ENCODE results near the gene NFE2L2. TPM values are rescaled to one million over a fixed set of nuclear protein-coding genes. Genes with fewer than 3 reads are reported as not detected.

Gene NFE2L2
- total and polyA plus RNA-seq, 9 of the 15 experiments (the other 6 are each of a cell fraction or from before 2014, with no cell fraction given), result 29.3 to 120 (median 59.3) TPM

GRCh38 chr2:177212106-177212890 lies 52.2 kb downstream of the NFE2L2 start, which contains the start of gene HNRNPA3 (continued):
- TF ChIP-seq, protein P1, sequence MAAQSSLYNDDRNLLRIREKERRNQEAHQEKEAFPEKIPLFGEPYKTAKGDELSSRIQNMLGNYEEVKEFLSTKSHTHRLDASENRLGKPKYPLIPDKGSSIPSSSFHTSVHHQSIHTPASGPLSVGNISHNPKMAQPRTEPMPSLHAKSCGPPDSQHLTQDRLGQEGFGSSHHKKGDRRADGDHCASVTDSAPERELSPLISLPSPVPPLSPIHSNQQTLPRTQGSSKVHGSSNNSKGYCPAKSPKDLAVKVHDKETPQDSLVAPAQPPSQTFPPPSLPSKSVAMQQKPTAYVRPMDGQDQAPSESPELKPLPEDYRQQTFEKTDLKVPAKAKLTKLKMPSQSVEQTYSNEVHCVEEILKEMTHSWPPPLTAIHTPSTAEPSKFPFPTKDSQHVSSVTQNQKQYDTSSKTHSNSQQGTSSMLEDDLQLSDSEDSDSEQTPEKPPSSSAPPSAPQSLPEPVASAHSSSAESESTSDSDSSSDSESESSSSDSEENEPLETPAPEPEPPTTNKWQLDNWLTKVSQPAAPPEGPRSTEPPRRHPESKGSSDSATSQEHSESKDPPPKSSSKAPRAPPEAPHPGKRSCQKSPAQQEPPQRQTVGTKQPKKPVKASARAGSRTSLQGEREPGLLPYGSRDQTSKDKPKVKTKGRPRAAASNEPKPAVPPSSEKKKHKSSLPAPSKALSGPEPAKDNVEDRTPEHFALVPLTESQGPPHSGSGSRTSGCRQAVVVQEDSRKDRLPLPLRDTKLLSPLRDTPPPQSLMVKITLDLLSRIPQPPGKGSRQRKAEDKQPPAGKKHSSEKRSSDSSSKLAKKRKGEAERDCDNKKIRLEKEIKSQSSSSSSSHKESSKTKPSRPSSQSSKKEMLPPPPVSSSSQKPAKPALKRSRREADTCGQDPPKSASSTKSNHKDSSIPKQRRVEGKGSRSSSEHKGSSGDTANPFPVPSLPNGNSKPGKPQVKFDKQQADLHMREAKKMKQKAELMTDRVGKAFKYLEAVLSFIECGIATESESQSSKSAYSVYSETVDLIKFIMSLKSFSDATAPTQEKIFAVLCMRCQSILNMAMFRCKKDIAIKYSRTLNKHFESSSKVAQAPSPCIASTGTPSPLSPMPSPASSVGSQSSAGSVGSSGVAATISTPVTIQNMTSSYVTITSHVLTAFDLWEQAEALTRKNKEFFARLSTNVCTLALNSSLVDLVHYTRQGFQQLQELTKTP (IDR thresholded peaks at IDR 0.05; ENCODE audit: low read depth in 1 of 2, partially characterized antibody in 2 of 2), result peak; percentile 84 to 93
- TF ChIP-seq E2F4 (CRISPR knock-in tag; IDR thresholded peaks at IDR 0.05; ENCODE audit: low read depth) (peak; percentile 69), PREB (CRISPR knock-in tag; IDR thresholded peaks at IDR 0.05) (0 out of 2 replicates have a peak, but pooled peaks have one; percentile 54), SOX6 (IDR thresholded peaks at IDR 0.05) (no peak; the same call in 1 of the 2 replicates), CHD1 (IDR thresholded peaks at IDR 0.05; ENCODE audit: low read length) (peak; percentile 10), NFE2L1 (tag; IDR thresholded peaks at IDR 0.05; ENCODE audit: borderline replicate concordance, low read depth) (no peak), NFRKB (IDR thresholded peaks at IDR 0.05; ENCODE audit: low read depth) (peak; percentile 93), RBFOX2 (IDR thresholded peaks at IDR 0.05; ENCODE audit: low read depth, low read length) (peak; percentile 97), NFIC (IDR thresholded peaks at IDR 0.05) (no peak; the same call in none of the 2 replicates), ZNF217 (CRISPR knock-in tag; IDR thresholded peaks at IDR 0.05) (no peak), BCOR (IDR thresholded peaks at IDR 0.05) (no peak), CBX8 (IDR thresholded peaks at IDR 0.05; ENCODE audit: borderline replicate concordance, extremely low read depth, low read depth, low read length, poor library complexity, severe bottlenecking) (no peak), SMARCE1 (IDR thresholded peaks at IDR 0.05) (no peak)
- TF ChIP-seq, protein P2, sequence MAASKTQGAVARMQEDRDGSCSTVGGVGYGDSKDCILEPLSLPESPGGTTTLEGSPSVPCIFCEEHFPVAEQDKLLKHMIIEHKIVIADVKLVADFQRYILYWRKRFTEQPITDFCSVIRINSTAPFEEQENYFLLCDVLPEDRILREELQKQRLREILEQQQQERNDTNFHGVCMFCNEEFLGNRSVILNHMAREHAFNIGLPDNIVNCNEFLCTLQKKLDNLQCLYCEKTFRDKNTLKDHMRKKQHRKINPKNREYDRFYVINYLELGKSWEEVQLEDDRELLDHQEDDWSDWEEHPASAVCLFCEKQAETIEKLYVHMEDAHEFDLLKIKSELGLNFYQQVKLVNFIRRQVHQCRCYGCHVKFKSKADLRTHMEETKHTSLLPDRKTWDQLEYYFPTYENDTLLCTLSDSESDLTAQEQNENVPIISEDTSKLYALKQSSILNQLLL (CRISPR knock-in tag; IDR thresholded peaks at IDR 0.05; ENCODE audit: borderline replicate concordance), result no peak
- TF ChIP-seq, protein P3, sequence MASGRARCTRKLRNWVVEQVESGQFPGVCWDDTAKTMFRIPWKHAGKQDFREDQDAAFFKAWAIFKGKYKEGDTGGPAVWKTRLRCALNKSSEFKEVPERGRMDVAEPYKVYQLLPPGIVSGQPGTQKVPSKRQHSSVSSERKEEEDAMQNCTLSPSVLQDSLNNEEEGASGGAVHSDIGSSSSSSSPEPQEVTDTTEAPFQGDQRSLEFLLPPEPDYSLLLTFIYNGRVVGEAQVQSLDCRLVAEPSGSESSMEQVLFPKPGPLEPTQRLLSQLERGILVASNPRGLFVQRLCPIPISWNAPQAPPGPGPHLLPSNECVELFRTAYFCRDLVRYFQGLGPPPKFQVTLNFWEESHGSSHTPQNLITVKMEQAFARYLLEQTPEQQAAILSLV (tag; IDR thresholded peaks at IDR 0.05), result no peak

Data from K562 (cell line).